A673 (cell line): Measurements from ENCODE around the gene GPBP1. TPM values are rescaled to one million over a fixed set of nuclear protein-coding genes. Genes with fewer than 3 reads are reported as not detected.
"Not testable (repeated sequence)": the region's sequence is repeated elsewhere in the genome, so short reads cannot be mapped to it uniquely, and the experiment has no call there.

Source experiments
- BruUV-seq: library from RNA; stranded (reverse); fragments of 400-500 nt; replicated peaks from 2 replicates; lab custom pipeline; 2021; lab: Mats Ljungman, UMichigan
- CTCF ChIA-PET: fragments of 300-600 bp; sonication (Branson Sonifier 250); formaldehyde crosslinking; loops from one replicate; lab custom pipeline; 2022; ENCODE audit warnings: antibody characterized with exemption; lab: Charles Lee
- POLR2A ChIA-PET: fragments of 300-600 bp; sonication (Branson Sonifier 250); formaldehyde crosslinking; loops from one replicate; lab custom pipeline; 2022; ENCODE audit warnings: antibody characterized with exemption; ENCODE audit not compliant: low non-redundant PET; lab: Charles Lee
- DNase-seq: peaks from one replicate; pipeline ENCODE4 v3.0.0-alpha.2; 2015; ENCODE audit warnings: low spot score
- H3K27ac ChIP-seq: fragments of 200-600 bp; sonication (generic); 2 replicates; pipeline ENCODE4 v1.5.1; 2016; ENCODE audit warnings: mixed run types, low read depth, mild to moderate bottlenecking, mixed read lengths, antibody characterized with exemption, low read length; ENCODE audit not compliant: poor library complexity, severe bottlenecking
- H3K27me3 ChIP-seq: fragments of 200-600 bp; sonication (generic); replicated peaks from 2 replicates; pipeline ENCODE4 v1.6.1; 2017; ENCODE audit warnings: mixed run types, low read depth, mild to moderate bottlenecking, mixed read lengths, antibody characterized with exemption, low read length; ENCODE audit not compliant: insufficient read depth, poor library complexity
- H3K36me3 ChIP-seq: fragments of 200-600 bp; sonication (generic); 2 replicates; pipeline ENCODE4 v1.6.1; 2016; ENCODE audit warnings: mixed run types, mild to moderate bottlenecking, mixed read lengths, antibody characterized with exemption, low read length; ENCODE audit not compliant: insufficient read depth, poor library complexity, severe bottlenecking
- H3K4me1 ChIP-seq: fragments of 200-600 bp; sonication (generic); 2 replicates; pipeline ENCODE4 v1.6.1; 2017; ENCODE audit warnings: mixed run types, mild to moderate bottlenecking, mixed read lengths, antibody characterized with exemption, low read length; ENCODE audit not compliant: insufficient read depth, poor library complexity, severe bottlenecking
- H3K4me3 ChIP-seq: fragments of 200-600 bp; sonication (generic); 2 replicates; pipeline ENCODE4 v1.5.1; 2016; ENCODE audit warnings: low read depth, mixed run types, mild to moderate bottlenecking, mixed read lengths, low read length; ENCODE audit not compliant: poor library complexity, severe bottlenecking
- H3K9me3 ChIP-seq: fragments of 200-600 bp; sonication (generic); 2 replicates; pipeline ENCODE4 v1.6.1; 2016; ENCODE audit warnings: mixed run types, low read depth, mild to moderate bottlenecking, mixed read lengths, antibody characterized with exemption, low read length; ENCODE audit not compliant: poor library complexity, severe bottlenecking
- CTCF ChIP-seq: fragments of 300-800, 200-600 bp; sonication (generic); conservative IDR thresholded peaks from 2 replicates; pipeline ENCODE4 v1.5.1; 2017; ENCODE audit warnings: low read depth, mild to moderate bottlenecking, antibody characterized with exemption, low read length, moderate library complexity, mixed read lengths
- EZH2 ChIP-seq: fragments of 200-600 bp; sonication (generic); IDR thresholded peaks from 2 replicates; pipeline ENCODE4 v1.6.1; 2017; ENCODE audit warnings: borderline replicate concordance, low read depth, mild to moderate bottlenecking, mixed read lengths, antibody characterized with exemption, low read length; ENCODE audit not compliant: poor library complexity, severe bottlenecking
- intact Hi-C: fragments of 100-400 bp; cut with micrococcal nuclease; formaldehyde crosslinking; loops from one replicate; pipeline ENCODE4 v1.10.0; 2022; ENCODE audit not compliant: unreplicated experiment
- total RNA-seq: library from RNA; stranded (reverse); gene quantifications from 2 replicates; pipeline ENCODE4 v1.2.3, GENCODE V29; 2021

Gene GPBP1
- total RNA-seq, 1 experiment from 2014 or later, result 85.5 TPM

DNA sequence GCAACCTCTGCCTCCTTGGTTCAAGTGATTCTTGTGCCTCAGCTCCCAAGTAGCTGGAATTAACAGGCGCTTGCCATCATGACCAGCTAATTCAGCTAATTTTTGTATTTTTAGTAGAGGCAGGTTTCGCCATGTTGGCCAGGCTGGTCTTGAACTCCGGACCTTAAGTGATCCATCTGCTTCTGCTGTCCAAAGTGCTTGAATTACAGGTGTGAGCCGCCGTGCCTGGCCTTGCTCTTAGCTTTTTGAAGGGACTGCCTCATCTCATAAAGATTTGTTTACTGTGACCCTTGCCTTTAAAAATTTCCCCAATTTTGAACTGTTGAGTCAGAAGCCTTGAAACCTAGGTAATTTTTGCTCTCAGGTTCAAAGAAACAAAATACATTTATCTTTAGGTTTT, 17.3 kb downstream of the GPBP1 start:
- TF ChIP-seq CTCF (no peak), EZH2 (no peak)

GRCh38 chr5:57191986-57192385, 18.1 kb downstream of the GPBP1 start:
- Histone ChIP-seq H3K27me3 (no peaks in the 10 kb centered on the region), H3K36me3 (peaks cover 17% of the 10 kb centered on the region)
- CTCF ChIA-PET, result no interaction called here

More for the DNA sequence above, 17.3 kb downstream of the GPBP1 start:
- CTCF ChIA-PET, result no interaction called here
- Histone ChIP-seq H3K4me1 (peaks cover 21% of the 10 kb centered on the region), H3K27me3 (no peaks in the 10 kb centered on the region), H3K27ac (no peak overlapping the region), H3K9me3 (no peaks in the 10 kb centered on the region), H3K36me3 (peaks cover 12% of the 10 kb centered on the region), H3K4me3 (no peak overlapping the region)
- DNase-seq, result no peak
- BruUV-seq, result no TSS peak
- POLR2A ChIA-PET, result no interaction called here
- intact Hi-C loops, result no loop called here

DNA sequence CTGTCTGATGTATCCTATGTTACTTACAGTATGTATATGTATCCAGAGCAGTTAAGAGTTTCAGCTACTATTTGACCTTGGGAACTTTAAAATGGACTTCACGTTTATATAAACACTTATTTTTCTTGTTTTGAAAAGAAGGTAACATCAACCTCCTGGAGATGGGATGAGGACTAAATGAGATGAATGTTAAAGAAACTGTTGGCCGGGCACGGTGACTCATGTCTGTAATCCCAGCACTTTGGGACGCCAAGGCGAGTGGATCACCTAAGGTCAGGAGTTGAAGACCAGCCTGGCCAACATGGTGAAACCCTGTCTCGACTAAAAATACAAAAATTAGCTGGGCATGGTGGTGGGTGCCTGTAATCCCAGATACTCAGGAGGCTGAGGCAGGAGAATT, 19.0 kb downstream of the GPBP1 start:
- H3K9me3 ChIP-seq, POLR2A ChIA-PET, DNase-seq, H3K27me3 ChIP-seq, H3K4me3 ChIP-seq, BruUV-seq, H3K4me1 ChIP-seq, intact Hi-C loops, H3K27ac ChIP-seq, CTCF ChIA-PET: not testable (repeated sequence)
- H3K36me3 ChIP-seq, result peaks cover 17% of the 10 kb centered on the region

More at GRCh38 chr5:57191986-57192385, 18.1 kb downstream of the GPBP1 start:
- intact Hi-C loops, result no loop called here
- Histone ChIP-seq H3K4me3 (no peak overlapping the region), H3K27ac (no peak overlapping the region), H3K4me1 (peaks cover 12% of the 10 kb centered on the region), H3K9me3 (no peaks in the 10 kb centered on the region)
- BruUV-seq, result no TSS peak
- POLR2A ChIA-PET, result no interaction called here
- no peak for DNase-seq
- TF ChIP-seq EZH2 (no peak), CTCF (no peak)

- BruUV-seq, result no TSS peak
Observed at GRCh38 chr5:57193757-57194413, 20.0 kb downstream of the GPBP1 start.

More at GRCh38 chr5:57193757-57194413, 20.0 kb downstream of the GPBP1 start:
- intact Hi-C loops, result no loop called here
- Histone ChIP-seq H3K4me3 (no peak overlapping the region), H3K36me3 (peaks cover 17% of the 10 kb centered on the region), H3K4me1 (peaks cover 6% of the 10 kb centered on the region), H3K27me3 (no peaks in the 10 kb centered on the region), H3K27ac (no peak overlapping the region), H3K9me3 (no peaks in the 10 kb centered on the region)
- POLR2A ChIA-PET, result no interaction called here
- DNase-seq, result no peak
- TF ChIP-seq CTCF (no peak), EZH2 (no peak)
- CTCF ChIA-PET, result no interaction called here
